Stomach (tissue), 9 donors: Measurements from ENCODE around the gene CALN1. TPM values are rescaled to one million over a fixed set of nuclear protein-coding genes. Genes with fewer than 3 reads are reported as not detected.

Source experiments
- DNase-seq, 2 donors: peaks; one replicate each; pipeline versions ENCODE4 v3.0.0 to v3.0.0-alpha.2; 2013 to 2019
- H3K27ac ChIP-seq, 5 donors: fragments of 200-600 bp in 4 of 5; sonication (generic) in 4 of 5; one replicate each; pipeline ENCODE4 v1.5.1; 2013 to 2019; ENCODE audit warnings: mild to moderate bottlenecking in 1 of 5, moderate library complexity in 1 of 5
- H3K27me3 ChIP-seq, 3 donors: fragments of 200-600 bp; sonication (generic); one replicate each; pipeline ENCODE4 v1.5.1; 2017 to 2019; ENCODE audit warnings: mixed run types in 1 of 3
- H3K36me3 ChIP-seq, 4 donors: fragments of 200-600 bp; sonication (generic); 1 replicate in 3 of 4; 2 replicates in 1 of 4; pipeline ENCODE4 v1.5.1; 2016 to 2019
- H3K4me1 ChIP-seq, 4 donors: fragments of 200-600 bp; sonication (generic); one replicate each; pipeline ENCODE4 v1.5.1; 2016 to 2019
- H3K4me3 ChIP-seq, 4 donors: fragments of 200-600 bp; sonication (generic) in 3 of 4; one replicate each; pipeline ENCODE4 v1.5.1; 2016 to 2019; ENCODE audit warnings: mild to moderate bottlenecking in 1 of 4
- H3K9me3 ChIP-seq, 4 donors: fragments of 200-600 bp; sonication (generic); one replicate each; pipeline ENCODE4 v1.5.1; 2016 to 2019
- CTCF ChIP-seq, 7 experiments: fragments of 450-650 bp in 4 of 7; fragments of 200-600 bp in 3 of 7; sonication (generic) in 3 of 7; IDR thresholded peaks; one replicate each; pipeline ENCODE4 v1.5.1; 2016 to 2019; ENCODE audit warnings: antibody characterized with exemption in 7 of 7, control low read depth in 2 of 7, mild to moderate bottlenecking in 1 of 7
- EP300 ChIP-seq: sonication (generic); formaldehyde crosslinking; IDR thresholded peaks from one replicate; pipeline ENCODE4 v1.6.1; 2017; ENCODE audit warnings: antibody characterized with exemption
- POLR2A ChIP-seq, 4 donors: fragments of 450-650 bp; IDR thresholded peaks; one replicate each; pipeline ENCODE4 v1.6.1; 2016; ENCODE audit warnings: antibody characterized with exemption in 4 of 4, control low read depth in 2 of 4, mild to moderate bottlenecking in 1 of 4, moderate library complexity in 1 of 4
- POLR2AphosphoS5 ChIP-seq, 3 donors: sonication (generic); formaldehyde crosslinking; IDR thresholded peaks; one replicate each; pipeline ENCODE4 v1.6.1; 2016; ENCODE audit warnings: antibody characterized with exemption in 3 of 3
- WGBS, 5 donors: extraction: QIAGEN DNeasy Blood & Tissue Kit in 3 of 5; methylation state at CpG; one replicate each; pipeline versions ENCODE4 v1.1.5 to v1.1.7; 2013 to 2018; 5-methylcytosine and 5-hydroxymethylcytosine counted together
- intact Hi-C: fragments of 100-400 bp; cut with DNase I; formaldehyde crosslinking; loops from one replicate; pipeline ENCODE4 v1.15.1; 2023; ENCODE audit warnings: low total_unique reads
- polyA plus RNA-seq, 3 donors: library from polyadenylated mRNA; stranded (reverse); fragments of 200-250 nt; gene quantifications; one replicate each; pipeline ENCODE4 v1.2.3, GENCODE V29; 2013
- total RNA-seq, 5 donors: library from RNA; depleted of rRNA; stranded (reverse); fragments of >200 nt; gene quantifications; one replicate each; pipeline versions ENCODE4 v1.1.0 to v1.2.3, GENCODE V29; 2014 to 2016
- donor health status: healthy with polysubstance abuse.
- donor health status: Bipolar disorder and iron deficiency.
- donor health status: healthy.

CALN1 gene
- total and polyA plus RNA-seq, 8 donors: under 0.01 to 51.9 (median 0.37) TPM; not detected in 5

- no peak for DNase-seq
These were observed 650.8 kb downstream of the CALN1 start for GRCh38 chr7:71761336-71761735.

GRCh38 chr7:71754828-71755227 lies 657.3 kb downstream of the CALN1 start:
- WGBS, 5 donors: 84 to 92% (median 87%) methylated on average over 4 of the region's 4 CpGs
- no peak for TF ChIP-seq CTCF (IDR thresholded peaks at IDR 0.05)
- no peak for TF ChIP-seq POLR2A (IDR thresholded peaks at IDR 0.05)
- TF ChIP-seq EP300: no peak
- TF ChIP-seq POLR2AphosphoS5 (IDR thresholded peaks at IDR 0.05): no peak
- intact Hi-C loops: loop anchor here (10.0 kb wide), 1 partner anchor 740 kb away; no protein-coding TSS in a partner anchor

More at GRCh38 chr7:71761336-71761735, 650.8 kb downstream of the CALN1 start:
- TF ChIP-seq POLR2A (IDR thresholded peaks at IDR 0.05) (no peak), POLR2AphosphoS5 (IDR thresholded peaks at IDR 0.05) (no peak), EP300 (no peak), CTCF (IDR thresholded peaks at IDR 0.05) (no peak)
- intact Hi-C loops: no loop called here
- H3K27me3 ChIP-seq: no peaks in the 10 kb centered on the region
- no peak overlapping the region for H3K4me3 ChIP-seq
- no peak overlapping the region for H3K27ac ChIP-seq
- H3K4me1 ChIP-seq: no peaks in the 10 kb centered on the region
- no peaks in the 10 kb centered on the region for H3K36me3 ChIP-seq
- peaks cover 0 to 13% (median 9%) of the 10 kb centered on the region in 4 donors for H3K9me3 ChIP-seq

GRCh38 chr7:71753956-71754664 lies 658.0 kb downstream of the CALN1 start:
- no peak for DNase-seq
- H3K36me3 ChIP-seq: no peaks in the 10 kb centered on the region
- H3K9me3 ChIP-seq: peaks cover 6 to 7% (median 6%) of the 10 kb centered on the region in 4 donors
- H3K4me3 ChIP-seq: no peak overlapping the region
- peaks cover 0 to 9% (median 4%) of the 10 kb centered on the region in 4 donors for H3K4me1 ChIP-seq
- peaks cover 5 to 34% (median 12%) of the 10 kb centered on the region in 3 donors for H3K27me3 ChIP-seq
- TF ChIP-seq POLR2AphosphoS5 (IDR thresholded peaks at IDR 0.05) (no peak), POLR2A (IDR thresholded peaks at IDR 0.05) (no peak), EP300 (no peak), CTCF (IDR thresholded peaks at IDR 0.05) (no peak)
- 38 to 47% (median 42%) methylated on average over 9 of the region's 9 CpGs for WGBS, 5 donors
- intact Hi-C loops: loop anchor here (10.0 kb wide), 1 partner anchor 741 kb away; no protein-coding TSS in a partner anchor
- no peak overlapping the region for H3K27ac ChIP-seq

More at GRCh38 chr7:71754828-71755227, 657.3 kb downstream of the CALN1 start:
- no peak overlapping the region for H3K27ac ChIP-seq
- peaks cover 5 to 33% (median 12%) of the 10 kb centered on the region in 3 donors for H3K27me3 ChIP-seq
- DNase-seq: no peak
- no peak overlapping the region for H3K4me3 ChIP-seq
- H3K9me3 ChIP-seq: peaks cover 0 to 5% (median 2%) of the 10 kb centered on the region in 4 donors
- no peaks in the 10 kb centered on the region for H3K36me3 ChIP-seq
- H3K4me1 ChIP-seq: peaks cover 0 to 9% (median 4%) of the 10 kb centered on the region in 4 donors

- H3K27me3 ChIP-seq: peaks cover 5 to 34% (median 12%) of the 10 kb centered on the region in 3 donors
- no peaks in the 10 kb centered on the region for H3K36me3 ChIP-seq
- intact Hi-C loops: loop anchor here (10.0 kb wide), 1 partner anchor 742 kb away; no protein-coding TSS in a partner anchor
- H3K27ac ChIP-seq: no peak overlapping the region
- no peak overlapping the region for H3K4me3 ChIP-seq
- no peak for DNase-seq
- no peak for TF ChIP-seq CTCF (IDR thresholded peaks at IDR 0.05)
- no peak for TF ChIP-seq POLR2A (IDR thresholded peaks at IDR 0.05)
- no peak for TF ChIP-seq EP300
- TF ChIP-seq POLR2AphosphoS5 (IDR thresholded peaks at IDR 0.05): no peak
- 89 to 97% (median 94%) methylated on average over 2 of the region's 2 CpGs for WGBS, 5 donors
- peaks cover 6 to 14% (median 10%) of the 10 kb centered on the region in 4 donors for H3K9me3 ChIP-seq
- H3K4me1 ChIP-seq: peaks cover 0 to 9% (median 4%) of the 10 kb centered on the region in 4 donors
These were observed 658.9 kb downstream of the CALN1 start for GRCh38 chr7:71753236-71753635.
